ENCODE results near the gene RFK.

DNA sequence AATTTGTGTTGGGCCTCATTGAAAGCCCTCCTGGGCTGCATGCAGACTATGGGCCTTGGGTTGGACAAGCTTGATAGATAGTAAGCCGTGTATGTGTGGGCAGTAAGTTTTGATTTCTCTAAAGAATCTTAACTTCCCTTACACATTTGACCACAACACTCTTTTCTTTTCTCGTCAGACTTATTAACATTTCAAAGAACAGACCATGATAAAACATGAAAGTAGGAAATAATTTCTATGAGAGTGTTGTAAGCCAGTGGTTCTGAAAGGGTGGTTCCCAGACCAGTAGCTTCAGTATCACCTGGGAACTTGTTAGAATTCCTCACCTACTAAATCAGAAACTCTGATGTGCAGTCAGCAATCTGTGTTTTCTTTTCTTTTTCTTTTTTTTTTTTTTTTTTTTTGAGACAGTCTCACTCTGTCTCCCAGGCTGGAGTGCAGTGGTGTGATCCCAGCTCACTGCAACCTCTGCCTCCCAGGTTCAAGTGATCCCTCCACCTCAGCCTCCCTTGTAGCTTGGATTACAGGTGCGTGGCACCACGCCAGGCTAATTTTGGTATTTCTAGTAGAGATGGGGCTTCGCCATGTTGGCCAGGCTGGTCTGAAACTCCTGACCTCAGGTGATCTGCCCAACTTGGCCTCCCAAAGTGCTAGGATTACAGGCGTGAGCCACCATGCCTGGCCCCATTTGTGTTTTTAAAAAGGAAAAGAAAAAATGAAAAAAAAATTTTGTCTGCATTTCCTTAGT, 44.8 kb upstream of the RFK start:
- TF ChIP-seq CTCF (IDR thresholded peaks at IDR 0.05) (no peak), POLR2A (IDR thresholded peaks at IDR 0.05) (no peak)
